NK-92 treated with Interleukin-12 subunit alpha and Interleukin-12 subunit beta, amount 100 ng/mL, for 24 hours (cell line): Measurements from ENCODE around the gene NOL3.

Experiments
- DNase-seq: peaks from one replicate; lab custom pipeline; 2025; lab: John Stamatoyannopoulos, UW

Gene NOL3

GRCh38 chr16:67170949-67171649, 761 bp downstream of the NOL3 start:
- no peak for DNase-seq

GRCh38 chr16:67173323-67173722, 3.0 kb downstream of the NOL3 start:
- DNase-seq = no peak

GRCh38 chr16:67173808-67174705, 3.7 kb downstream of the NOL3 start:
- peak; percentile 46 for DNase-seq

DNA sequence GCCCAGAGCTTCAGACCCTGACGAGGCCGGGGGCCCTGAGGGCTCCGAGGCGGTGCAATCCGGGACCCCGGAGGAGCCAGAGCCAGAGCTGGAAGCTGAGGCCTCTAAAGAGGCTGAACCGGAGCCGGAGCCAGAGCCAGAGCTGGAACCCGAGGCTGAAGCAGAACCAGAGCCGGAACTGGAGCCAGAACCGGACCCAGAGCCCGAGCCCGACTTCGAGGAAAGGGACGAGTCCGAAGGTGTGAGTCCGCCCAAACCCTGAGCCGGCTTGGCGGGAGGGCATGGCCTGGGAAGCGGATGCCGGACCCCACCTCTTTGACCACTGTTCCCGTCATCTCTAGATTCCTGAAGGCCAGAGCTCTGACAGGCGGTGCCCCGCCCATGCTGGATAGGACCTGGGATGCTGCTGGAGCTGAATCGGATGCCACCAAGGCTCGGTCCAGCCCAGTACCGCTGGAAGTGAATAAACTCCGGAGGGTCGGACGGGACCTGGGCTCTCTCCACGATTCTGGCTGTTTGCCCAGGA, 4.4 kb downstream of the NOL3 start:
- no peak for DNase-seq

DNA sequence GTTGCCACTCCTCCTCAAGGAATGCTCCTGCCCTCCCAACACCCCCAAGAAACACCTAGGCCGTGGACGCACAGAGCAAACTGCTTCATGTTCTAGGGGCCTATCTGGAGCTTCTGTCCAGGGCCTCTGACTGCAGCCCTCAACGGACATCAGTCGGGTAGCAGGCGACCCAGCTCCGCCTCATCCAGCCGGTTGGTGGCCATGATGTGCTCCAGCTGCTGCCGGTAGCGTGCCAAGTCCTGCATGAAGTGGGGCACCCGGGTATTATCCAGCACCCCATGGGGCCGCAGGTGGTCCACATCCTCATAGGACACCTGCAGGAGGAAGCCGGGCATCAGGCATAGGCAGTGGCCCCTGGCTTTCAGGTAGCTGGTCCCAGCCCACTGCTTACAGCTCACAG, 6.3 kb downstream of the NOL3 start:
- no peak for DNase-seq

- DNase-seq = no peak
Observed at GRCh38 chr16:67177743-67178699, 7.7 kb downstream of the NOL3 start.

DNA sequence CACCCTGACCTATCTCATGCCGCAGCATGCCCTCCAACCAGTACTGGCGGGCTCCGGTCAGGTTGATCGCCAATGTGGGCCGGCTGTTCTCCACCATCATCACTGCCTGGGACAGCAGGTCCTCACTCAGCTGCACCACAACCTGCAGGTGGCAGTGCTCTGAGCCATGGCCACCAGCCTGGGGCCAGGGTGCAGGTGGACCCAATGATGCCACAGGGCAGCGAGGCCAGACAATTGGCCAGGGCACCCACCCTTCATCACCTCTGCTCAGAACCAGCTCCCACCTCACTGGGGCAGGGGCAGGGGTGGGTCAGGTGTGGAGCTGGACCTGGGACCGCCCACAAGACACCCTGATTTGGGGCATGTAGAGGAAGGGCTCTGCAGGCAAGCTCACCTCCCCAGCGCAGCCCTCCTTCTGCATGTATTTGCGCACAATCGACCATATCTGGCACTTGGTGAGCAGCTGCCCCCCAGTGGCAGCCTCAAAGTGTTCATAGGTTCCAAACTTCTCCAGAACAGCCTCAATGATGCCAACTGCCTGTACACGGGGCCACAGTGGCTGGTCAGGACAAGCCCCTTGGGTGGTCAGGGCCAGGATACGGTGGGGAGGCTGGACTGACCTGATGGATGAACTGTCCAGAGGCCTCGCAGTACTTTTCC, 9.2 kb downstream of the NOL3 start:
- DNase-seq = no peak

DNA sequence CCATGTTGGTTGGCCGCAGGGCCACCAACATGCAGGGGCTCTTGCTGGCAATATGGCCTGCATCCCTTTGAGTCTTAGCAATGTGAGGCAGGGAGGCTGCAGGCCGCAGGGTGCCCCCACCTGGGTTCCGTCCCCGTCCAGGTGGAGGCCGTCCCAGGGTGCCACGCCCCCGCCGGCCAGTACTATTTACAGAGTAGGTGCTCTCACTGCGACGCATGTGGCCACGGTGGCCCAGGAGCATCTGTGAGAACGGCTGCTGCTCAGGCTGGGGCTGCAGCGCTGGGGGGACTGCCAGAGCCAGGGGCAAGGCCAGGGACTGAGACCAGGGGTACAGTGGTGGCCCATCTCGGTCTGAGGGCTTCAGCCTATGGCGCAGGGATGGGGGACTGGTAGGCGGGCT, 9.8 kb downstream of the NOL3 start:
- no peak for DNase-seq

DNA sequence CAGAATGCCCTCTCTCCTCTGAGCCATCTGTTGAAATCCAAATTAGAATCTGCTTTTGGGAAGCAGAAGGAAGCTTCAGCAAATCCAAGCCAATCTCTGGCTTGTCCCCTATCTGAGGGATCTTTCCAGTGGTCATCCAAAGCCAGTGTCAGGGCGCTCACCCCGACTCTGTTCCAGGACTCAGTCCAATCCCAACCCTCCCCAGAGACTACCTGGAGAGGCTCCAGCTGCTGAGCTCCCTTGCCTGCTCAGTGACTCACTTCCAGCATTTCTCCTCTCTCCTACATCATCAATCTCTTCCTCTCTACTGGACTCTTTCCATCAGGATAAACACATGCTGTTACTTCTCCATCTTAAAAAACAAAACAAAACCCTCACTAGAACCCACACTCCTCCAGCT, 11.0 kb downstream of the NOL3 start:
- no peak for DNase-seq

DNA sequence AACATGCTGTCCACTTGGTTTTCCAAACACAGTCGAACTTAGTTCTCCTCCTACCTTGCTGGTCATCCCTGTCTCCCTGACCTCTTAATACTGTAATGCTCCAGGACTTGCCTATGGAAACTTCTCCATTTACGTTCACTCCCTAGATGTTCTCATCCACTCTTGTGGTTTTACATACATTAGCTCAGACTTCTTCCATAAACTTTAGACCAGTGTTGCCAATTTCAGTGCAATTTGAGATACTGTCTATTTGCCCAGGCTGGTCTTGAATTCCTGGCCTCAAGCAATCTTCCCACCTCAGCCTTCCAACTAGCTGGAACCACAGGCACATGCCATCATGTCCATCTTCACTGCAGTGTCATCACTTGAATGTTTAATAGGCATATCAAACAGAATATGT, 11.9 kb downstream of the NOL3 start:
- DNase-seq = no peak

DNA sequence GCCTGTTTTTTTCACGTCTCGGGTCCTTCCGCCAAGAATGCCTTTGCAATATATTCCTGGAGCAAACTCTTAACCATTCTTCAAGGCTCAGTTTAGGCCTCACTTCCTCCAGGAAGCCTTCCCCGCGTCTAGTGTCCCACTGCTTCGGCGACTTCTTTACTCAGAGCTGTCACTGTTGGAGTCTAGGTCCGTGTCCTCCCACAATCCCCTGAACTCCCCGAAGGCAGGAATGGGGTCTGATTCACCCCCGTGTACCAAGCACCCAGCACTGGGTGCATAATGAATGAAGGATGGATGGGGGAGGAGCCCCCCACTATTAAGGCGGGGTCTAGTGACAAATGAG, 12.9 kb downstream of the NOL3 start:
- DNase-seq = no peak

GRCh38 chr16:67183627-67184452, 13.5 kb downstream of the NOL3 start, which contains the start of gene MATCAP1:
MATCAP1 (minus strand) TSS chr16:67183963; CDS start chr16:67180610, 3,353 bp downstream.
- DNase-seq = peak; percentile 85

- DNase-seq = no peak
Observed at GRCh38 chr16:67184453-67184994, 14.2 kb downstream of the NOL3 start.

- DNase-seq = peak; percentile 66
Observed at GRCh38 chr16:67184995-67185650, 14.8 kb downstream of the NOL3 start.

DNA sequence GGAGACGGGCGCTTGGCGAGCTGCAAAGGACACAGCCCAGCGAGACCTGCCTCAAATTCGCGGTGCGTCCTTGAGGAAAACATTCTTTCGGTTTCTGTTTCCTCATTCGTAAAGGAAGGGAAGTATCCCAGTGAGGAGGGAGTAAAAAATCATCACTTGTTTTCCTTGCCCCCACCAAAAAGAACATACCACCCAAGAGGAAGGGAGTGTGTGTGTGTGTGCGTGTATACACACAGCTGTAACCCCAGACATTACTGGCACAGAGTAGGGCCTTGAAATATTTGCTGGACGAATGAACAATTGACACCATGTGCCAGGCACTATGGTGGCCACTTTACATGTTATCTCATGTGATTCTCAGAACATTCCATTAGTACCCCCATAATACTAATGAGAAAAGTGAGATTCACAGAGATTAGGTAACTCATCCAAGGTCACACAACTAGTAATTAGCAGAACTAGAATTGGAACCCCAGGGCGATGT, 15.4 kb downstream of the NOL3 start:
- no peak for DNase-seq

DNA sequence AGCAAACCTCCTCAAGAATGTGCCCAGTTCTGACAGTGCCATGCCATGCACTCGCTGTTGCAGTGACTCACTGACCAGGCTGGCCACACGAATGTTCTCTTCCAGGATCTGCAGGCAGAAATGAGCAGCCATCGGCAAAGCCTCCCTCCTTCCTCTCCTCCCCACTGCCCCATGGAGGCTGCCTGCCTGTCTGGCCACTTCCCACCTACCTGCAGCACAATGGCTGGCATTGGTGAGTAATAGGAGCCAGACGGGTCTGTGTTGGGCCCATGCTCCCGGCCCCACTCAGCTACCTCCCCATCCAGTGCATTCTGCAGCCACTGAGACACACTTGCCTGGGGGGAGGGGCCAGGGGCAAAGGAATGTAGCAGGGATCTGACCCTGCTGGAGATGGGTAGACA, 16.2 kb downstream of the NOL3 start:
- DNase-seq = no peak

- DNase-seq = no peak
Observed at GRCh38 chr16:67187175-67187890, 17.0 kb downstream of the NOL3 start.

- no peak for DNase-seq
Observed at GRCh38 chr16:67188323-67188722, 18.0 kb downstream of the NOL3 start.

DNA sequence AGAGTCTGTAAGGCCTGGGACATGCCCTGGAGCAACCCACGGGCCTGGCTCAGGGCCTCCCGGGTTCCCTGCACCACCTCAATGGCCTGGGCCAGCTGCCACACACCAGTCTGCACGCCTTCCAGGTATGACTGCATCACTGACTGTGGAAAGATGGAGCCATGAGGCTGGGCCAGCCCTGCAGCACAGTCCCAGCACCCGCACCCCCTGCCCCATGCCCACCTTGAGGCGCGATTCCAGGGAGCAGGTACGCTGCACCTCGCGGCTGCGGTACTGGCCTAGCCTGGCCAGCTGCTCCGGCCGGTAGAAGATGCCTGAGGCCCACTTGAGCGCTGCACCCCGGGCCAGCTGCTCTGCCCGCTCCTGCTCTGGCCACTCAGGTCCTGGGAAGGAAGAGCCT, 18.5 kb downstream of the NOL3 start:
- no peak for DNase-seq
